Measurements from ENCODE around the gene EXOC7.

Gene EXOC7

GRCh38 chr17:76124582-76125390 is 21.2 kb upstream of the EXOC7 start:
- Histone ChIP-seq H3K36me3 (ENCODE audit: control insufficient read depth, insufficient read depth, low read length, severe bottlenecking) (no peaks in the 10 kb centered on the region), H3K9me3 (ENCODE audit: control insufficient read depth, low read length) (no peaks in the 10 kb centered on the region), H3K27me3 (replicated peaks; ENCODE audit: control insufficient read depth, insufficient read depth, low read length) (peaks cover 12% of the 10 kb centered on the region), H3K9ac (ENCODE audit: low read length) (no peak overlapping the region), H3K4me1 (ENCODE audit: control insufficient read depth, insufficient read depth, low read length) (no peaks in the 10 kb centered on the region), H3K4me3 (ENCODE audit: low read length) (no peak overlapping the region)
- DNase-seq (ENCODE audit: low read depth) = no peak

- Histone ChIP-seq H3K9ac (ENCODE audit: low read length) (no peak overlapping the region), H3K4me3 (ENCODE audit: low read length) (no peak overlapping the region), H3K36me3 (ENCODE audit: control insufficient read depth, insufficient read depth, low read length, severe bottlenecking) (no peaks in the 10 kb centered on the region), H3K4me1 (ENCODE audit: control insufficient read depth, insufficient read depth, low read length) (no peaks in the 10 kb centered on the region), H3K9me3 (ENCODE audit: control insufficient read depth, low read length) (no peaks in the 10 kb centered on the region), H3K27me3 (replicated peaks; ENCODE audit: control insufficient read depth, insufficient read depth, low read length) (peaks cover 12% of the 10 kb centered on the region)
- DNase-seq (ENCODE audit: low read depth) = no peak
Measured at GRCh38 chr17:76123749-76124581, 20.4 kb upstream of the EXOC7 start.

GRCh38 chr17:76123191-76123499 is 19.6 kb upstream of the EXOC7 start:
- H3K4me3 ChIP-seq (ENCODE audit: low read length) = no peak overlapping the region
- H3K27me3 ChIP-seq (replicated peaks; ENCODE audit: control insufficient read depth, insufficient read depth, low read length) = peaks cover 12% of the 10 kb centered on the region
- H3K4me1 ChIP-seq (ENCODE audit: control insufficient read depth, insufficient read depth, low read length) = no peaks in the 10 kb centered on the region
- no peak for DNase-seq (ENCODE audit: low read depth)
- H3K9ac ChIP-seq (ENCODE audit: low read length) = no peak overlapping the region
- H3K9me3 ChIP-seq (ENCODE audit: control insufficient read depth, low read length) = no peaks in the 10 kb centered on the region
- H3K36me3 ChIP-seq (ENCODE audit: control insufficient read depth, insufficient read depth, low read length, severe bottlenecking) = no peaks in the 10 kb centered on the region

GRCh38 chr17:76122431-76123190 is 19.0 kb upstream of the EXOC7 start:
- H3K9me3 ChIP-seq (ENCODE audit: control insufficient read depth, low read length) = no peaks in the 10 kb centered on the region
- H3K36me3 ChIP-seq (ENCODE audit: control insufficient read depth, insufficient read depth, low read length, severe bottlenecking) = no peaks in the 10 kb centered on the region
- H3K27me3 ChIP-seq (replicated peaks; ENCODE audit: control insufficient read depth, insufficient read depth, low read length) = peaks cover 12% of the 10 kb centered on the region
- H3K4me3 ChIP-seq (ENCODE audit: low read length) = no peak overlapping the region
- no peaks in the 10 kb centered on the region for H3K4me1 ChIP-seq (ENCODE audit: control insufficient read depth, insufficient read depth, low read length)
- peak overlapping the region; percentile 63 for H3K9ac ChIP-seq (ENCODE audit: low read length)
- DNase-seq (ENCODE audit: low read depth) = no peak

GRCh38 chr17:76121932-76122430 is 18.4 kb upstream of the EXOC7 start:
- Histone ChIP-seq H3K4me3 (ENCODE audit: low read length) (peak overlapping the region; percentile 56), H3K4me1 (ENCODE audit: control insufficient read depth, insufficient read depth, low read length) (no peaks in the 10 kb centered on the region), H3K9ac (ENCODE audit: low read length) (peak overlapping the region; percentile 63), H3K36me3 (ENCODE audit: control insufficient read depth, insufficient read depth, low read length, severe bottlenecking) (no peaks in the 10 kb centered on the region), H3K9me3 (ENCODE audit: control insufficient read depth, low read length) (no peaks in the 10 kb centered on the region), H3K27me3 (replicated peaks; ENCODE audit: control insufficient read depth, insufficient read depth, low read length) (peaks cover 12% of the 10 kb centered on the region)
- no peak for DNase-seq (ENCODE audit: low read depth)

GRCh38 chr17:76120658-76121008 is 17.0 kb upstream of the EXOC7 start:
- H3K9me3 ChIP-seq (ENCODE audit: control insufficient read depth, low read length) = no peaks in the 10 kb centered on the region
- H3K4me1 ChIP-seq (ENCODE audit: control insufficient read depth, insufficient read depth, low read length) = no peaks in the 10 kb centered on the region
- H3K36me3 ChIP-seq (ENCODE audit: control insufficient read depth, insufficient read depth, low read length, severe bottlenecking) = no peaks in the 10 kb centered on the region
- no peak overlapping the region for H3K4me3 ChIP-seq (ENCODE audit: low read length)
- H3K9ac ChIP-seq (ENCODE audit: low read length) = no peak overlapping the region
- no peak for DNase-seq (ENCODE audit: low read depth)
- peaks cover 9% of the 10 kb centered on the region for H3K27me3 ChIP-seq (replicated peaks; ENCODE audit: control insufficient read depth, insufficient read depth, low read length)

GRCh38 chr17:76119409-76120371 is 16.1 kb upstream of the EXOC7 start:
- DNase-seq (ENCODE audit: low read depth) = no peak
- H3K4me3 ChIP-seq (ENCODE audit: low read length) = no peak overlapping the region
- H3K36me3 ChIP-seq (ENCODE audit: control insufficient read depth, insufficient read depth, low read length, severe bottlenecking) = no peaks in the 10 kb centered on the region
- no peaks in the 10 kb centered on the region for H3K9me3 ChIP-seq (ENCODE audit: control insufficient read depth, low read length)
- no peak overlapping the region for H3K9ac ChIP-seq (ENCODE audit: low read length)
- peaks cover 9% of the 10 kb centered on the region for H3K27me3 ChIP-seq (replicated peaks; ENCODE audit: control insufficient read depth, insufficient read depth, low read length)
- no peaks in the 10 kb centered on the region for H3K4me1 ChIP-seq (ENCODE audit: control insufficient read depth, insufficient read depth, low read length)

- Histone ChIP-seq H3K9ac (ENCODE audit: low read length) (no peak overlapping the region), H3K4me3 (ENCODE audit: low read length) (no peak overlapping the region), H3K27me3 (replicated peaks; ENCODE audit: control insufficient read depth, insufficient read depth, low read length) (peaks cover 3% of the 10 kb centered on the region), H3K9me3 (ENCODE audit: control insufficient read depth, low read length) (no peaks in the 10 kb centered on the region), H3K4me1 (ENCODE audit: control insufficient read depth, insufficient read depth, low read length) (no peaks in the 10 kb centered on the region), H3K36me3 (ENCODE audit: control insufficient read depth, insufficient read depth, low read length, severe bottlenecking) (no peaks in the 10 kb centered on the region)
- DNase-seq (ENCODE audit: low read depth) = no peak
Measured at GRCh38 chr17:76115138-76115754, 11.7 kb upstream of the EXOC7 start.

GRCh38 chr17:76111956-76112355 is 8.4 kb upstream of the EXOC7 start:
- no peak overlapping the region for H3K4me3 ChIP-seq (ENCODE audit: low read length)
- DNase-seq (ENCODE audit: low read depth) = no peak
- H3K4me1 ChIP-seq (ENCODE audit: control insufficient read depth, insufficient read depth, low read length) = no peaks in the 10 kb centered on the region
- H3K9ac ChIP-seq (ENCODE audit: low read length) = no peak overlapping the region
- H3K27me3 ChIP-seq (replicated peaks; ENCODE audit: control insufficient read depth, insufficient read depth, low read length) = no peaks in the 10 kb centered on the region
- no peaks in the 10 kb centered on the region for H3K36me3 ChIP-seq (ENCODE audit: control insufficient read depth, insufficient read depth, low read length, severe bottlenecking)
- no peaks in the 10 kb centered on the region for H3K9me3 ChIP-seq (ENCODE audit: control insufficient read depth, low read length)

- no peak overlapping the region for H3K9ac ChIP-seq (ENCODE audit: low read length)
- H3K4me3 ChIP-seq (ENCODE audit: low read length) = no peak overlapping the region
- H3K4me1 ChIP-seq (ENCODE audit: control insufficient read depth, insufficient read depth, low read length) = peaks cover 10% of the 10 kb centered on the region
- peak; percentile 21 for DNase-seq (ENCODE audit: low read depth)
- no peaks in the 10 kb centered on the region for H3K27me3 ChIP-seq (replicated peaks; ENCODE audit: control insufficient read depth, insufficient read depth, low read length)
- H3K9me3 ChIP-seq (ENCODE audit: control insufficient read depth, low read length) = no peaks in the 10 kb centered on the region
- no peaks in the 10 kb centered on the region for H3K36me3 ChIP-seq (ENCODE audit: control insufficient read depth, insufficient read depth, low read length, severe bottlenecking)
Measured at GRCh38 chr17:76107509-76107908, 3.9 kb upstream of the EXOC7 start.

Measured in adipocyte (in vitro differentiated cells).